NCI-H2171 (cell line): ENCODE data around the gene NIPSNAP3A.
"Not testable (repeated sequence)": the region's sequence is repeated elsewhere in the genome, so short reads cannot be mapped to it uniquely, and the experiment has no call there.

ENCODE experiments used
- DNase-seq: peaks from one replicate; lab custom pipeline; 2025; lab: John Stamatoyannopoulos, UW

NIPSNAP3A gene

GRCh38 chr9:104747565-104748358, at the start of gene NIPSNAP3A:
TSS of gene NIPSNAP3A (plus strand) at chr9:104747683. CDS start at chr9:104747793, 110 bp downstream.
- peak; percentile 79 for DNase-seq

GRCh38 chr9:104700306-104700705, 47.2 kb upstream of the NIPSNAP3A start:
- no peak for DNase-seq

GRCh38 chr9:104708737-104709136, 38.7 kb upstream of the NIPSNAP3A start:
- DNase-seq: not testable (repeated sequence)

- DNase-seq: no peak
These were observed 35.9 kb upstream of the NIPSNAP3A start for GRCh38 chr9:104711604-104712003.

- DNase-seq: peak; percentile 59
These were observed 22.5 kb upstream of the NIPSNAP3A start for GRCh38 chr9:104725014-104725413.

- no peak for DNase-seq
These were observed 9.0 kb upstream of the NIPSNAP3A start for GRCh38 chr9:104738452-104738851.

- no peak for DNase-seq
These were observed 6.9 kb upstream of the NIPSNAP3A start for GRCh38 chr9:104740621-104741020.

GRCh38 chr9:104743376-104743985, 4.0 kb upstream of the NIPSNAP3A start:
- peak; percentile 31 for DNase-seq

- no peak for DNase-seq
These were observed 1.6 kb upstream of the NIPSNAP3A start for GRCh38 chr9:104745852-104746251.

GRCh38 chr9:104746285-104746684, 1.2 kb upstream of the NIPSNAP3A start:
- no peak for DNase-seq

GRCh38 chr9:104746798-104747197, 685 bp upstream of the NIPSNAP3A start:
- no peak for DNase-seq

GRCh38 chr9:104747245-104747564, 278 bp upstream of the NIPSNAP3A start:
- DNase-seq: no peak

GRCh38 chr9:104748359-104749031, 1.0 kb downstream of the NIPSNAP3A start:
- no peak for DNase-seq

- DNase-seq: no peak
These were observed 2.8 kb downstream of the NIPSNAP3A start for GRCh38 chr9:104750185-104750767.

- DNase-seq: peak; percentile 65
These were observed 11.5 kb downstream of the NIPSNAP3A start for GRCh38 chr9:104758974-104759373.

GRCh38 chr9:104765138-104765537, 17.7 kb downstream of the NIPSNAP3A start:
- no peak for DNase-seq

- no peak for DNase-seq
These were observed 18.5 kb downstream of the NIPSNAP3A start for GRCh38 chr9:104766025-104766424.

GRCh38 chr9:104767507-104767906, 20.0 kb downstream of the NIPSNAP3A start:
- DNase-seq: no peak

- DNase-seq: not testable (repeated sequence)
These were observed 21.5 kb downstream of the NIPSNAP3A start for GRCh38 chr9:104769029-104769428.

- no peak for DNase-seq
These were observed 22.2 kb downstream of the NIPSNAP3A start for GRCh38 chr9:104769655-104770054.

GRCh38 chr9:104772714-104773510, 25.4 kb downstream of the NIPSNAP3A start:
- DNase-seq: peak; percentile 11

- no peak for DNase-seq
These were observed 26.6 kb downstream of the NIPSNAP3A start for GRCh38 chr9:104774132-104774531.
